Stomach (tissue), 9 donors: ENCODE results near the gene EGF. TPM values are rescaled to one million over a fixed set of nuclear protein-coding genes. Genes with fewer than 3 reads are reported as not detected.

Experiments used
- DNase-seq, 2 donors: peaks; one replicate each; pipeline versions ENCODE4 v3.0.0 to v3.0.0-alpha.2; 2013 to 2019
- H3K27ac ChIP-seq, 5 donors: fragments of 200-600 bp in 4 of 5; sonication (generic) in 4 of 5; one replicate each; pipeline ENCODE4 v1.5.1; 2013 to 2019; ENCODE audit warnings: mild to moderate bottlenecking in 1 of 5, moderate library complexity in 1 of 5
- H3K27me3 ChIP-seq, 3 donors: fragments of 200-600 bp; sonication (generic); one replicate each; pipeline ENCODE4 v1.5.1; 2017 to 2019; ENCODE audit warnings: mixed run types in 1 of 3
- H3K36me3 ChIP-seq, 4 donors: fragments of 200-600 bp; sonication (generic); 1 replicate in 3 of 4; 2 replicates in 1 of 4; pipeline ENCODE4 v1.5.1; 2016 to 2019
- H3K4me1 ChIP-seq, 4 donors: fragments of 200-600 bp; sonication (generic); one replicate each; pipeline ENCODE4 v1.5.1; 2016 to 2019
- H3K4me3 ChIP-seq, 4 donors: fragments of 200-600 bp; sonication (generic) in 3 of 4; one replicate each; pipeline ENCODE4 v1.5.1; 2016 to 2019; ENCODE audit warnings: mild to moderate bottlenecking in 1 of 4
- H3K9me3 ChIP-seq, 4 donors: fragments of 200-600 bp; sonication (generic); one replicate each; pipeline ENCODE4 v1.5.1; 2016 to 2019
- CTCF ChIP-seq, 7 experiments: fragments of 450-650 bp in 4 of 7; fragments of 200-600 bp in 3 of 7; sonication (generic) in 3 of 7; IDR thresholded peaks; one replicate each; pipeline ENCODE4 v1.5.1; 2016 to 2019; ENCODE audit warnings: antibody characterized with exemption in 7 of 7, control low read depth in 2 of 7, mild to moderate bottlenecking in 1 of 7
- EP300 ChIP-seq: sonication (generic); formaldehyde crosslinking; IDR thresholded peaks from one replicate; pipeline ENCODE4 v1.6.1; 2017; ENCODE audit warnings: antibody characterized with exemption
- POLR2A ChIP-seq, 4 donors: fragments of 450-650 bp; IDR thresholded peaks; one replicate each; pipeline ENCODE4 v1.6.1; 2016; ENCODE audit warnings: antibody characterized with exemption in 4 of 4, control low read depth in 2 of 4, mild to moderate bottlenecking in 1 of 4, moderate library complexity in 1 of 4
- POLR2AphosphoS5 ChIP-seq, 3 donors: sonication (generic); formaldehyde crosslinking; IDR thresholded peaks; one replicate each; pipeline ENCODE4 v1.6.1; 2016; ENCODE audit warnings: antibody characterized with exemption in 3 of 3
- WGBS, 5 donors: extraction: QIAGEN DNeasy Blood & Tissue Kit in 3 of 5; methylation state at CpG; one replicate each; pipeline versions ENCODE4 v1.1.5 to v1.1.7; 2013 to 2018; 5-methylcytosine and 5-hydroxymethylcytosine counted together
- intact Hi-C: fragments of 100-400 bp; cut with DNase I; formaldehyde crosslinking; loops from one replicate; pipeline ENCODE4 v1.15.1; 2023; ENCODE audit warnings: low total_unique reads
- polyA plus RNA-seq, 3 donors: library from polyadenylated mRNA; stranded (reverse); fragments of 200-250 nt; gene quantifications; one replicate each; pipeline ENCODE4 v1.2.3, GENCODE V29; 2013
- total RNA-seq, 5 donors: library from RNA; depleted of rRNA; stranded (reverse); fragments of >200 nt; gene quantifications; one replicate each; pipeline versions ENCODE4 v1.1.0 to v1.2.3, GENCODE V29; 2014 to 2016
- donor health status: healthy with polysubstance abuse.
- donor health status: Bipolar disorder and iron deficiency.
- donor health status: healthy.

Gene EGF
- total and polyA plus RNA-seq, 8 donors, result 0.20 to 0.37 TPM; not detected in 6

GRCh38 chr4:109942292-109942926, 29.7 kb downstream of the EGF start:
- Histone ChIP-seq H3K36me3 (no peaks in the 10 kb centered on the region), H3K27ac (no peak overlapping the region), H3K4me1 (no peaks in the 10 kb centered on the region), H3K9me3 (no peaks in the 10 kb centered on the region), H3K27me3 (peaks cover 0 to 7% (median 0%) of the 10 kb centered on the region in 3 donors), H3K4me3 (no peak overlapping the region)
- TF ChIP-seq CTCF (IDR thresholded peaks at IDR 0.05) (no peak), EP300 (no peak), POLR2A (IDR thresholded peaks at IDR 0.05) (no peak), POLR2AphosphoS5 (IDR thresholded peaks at IDR 0.05) (no peak)
- DNase-seq, result no peak
- intact Hi-C loops, result no loop called here
- 58 to 70% (median 62%) methylated on average over 4 of the region's 4 CpGs for WGBS, 5 donors

GRCh38 chr4:109943745-109944144, 31.1 kb downstream of the EGF start:
- intact Hi-C loops, result no loop called here

GRCh38 chr4:109944591-109944990, 31.9 kb downstream of the EGF start:
- no peaks in the 10 kb centered on the region for H3K4me1 ChIP-seq
- no peak overlapping the region for H3K27ac ChIP-seq
- H3K4me3 ChIP-seq, result no peak overlapping the region
- H3K27me3 ChIP-seq, result no peaks in the 10 kb centered on the region
- H3K9me3 ChIP-seq, result no peaks in the 10 kb centered on the region
- TF ChIP-seq POLR2A (IDR thresholded peaks at IDR 0.05), result no peak
- TF ChIP-seq EP300, result no peak
- no peak for TF ChIP-seq POLR2AphosphoS5 (IDR thresholded peaks at IDR 0.05)
- no peak for TF ChIP-seq CTCF (IDR thresholded peaks at IDR 0.05)
- intact Hi-C loops, result no loop called here
- WGBS, 5 donors, result 75 to 87% (median 85%) methylated on average over 2 of the region's 2 CpGs
- no peak for DNase-seq
- no peaks in the 10 kb centered on the region for H3K36me3 ChIP-seq

More at GRCh38 chr4:109943745-109944144, 31.1 kb downstream of the EGF start:
- H3K4me3 ChIP-seq, result no peak overlapping the region
- H3K27ac ChIP-seq, result no peak overlapping the region
- DNase-seq, result no peak
- H3K9me3 ChIP-seq, result no peaks in the 10 kb centered on the region
- H3K36me3 ChIP-seq, result no peaks in the 10 kb centered on the region
- TF ChIP-seq CTCF (IDR thresholded peaks at IDR 0.05), result no peak
- no peak for TF ChIP-seq POLR2A (IDR thresholded peaks at IDR 0.05)
- TF ChIP-seq EP300, result no peak
- no peak for TF ChIP-seq POLR2AphosphoS5 (IDR thresholded peaks at IDR 0.05)
- WGBS, 5 donors, result 71 to 90% (median 84%) methylated on average over 2 of the region's 2 CpGs
- no peaks in the 10 kb centered on the region for H3K4me1 ChIP-seq
- H3K27me3 ChIP-seq, result peaks cover 0 to 6% (median 0%) of the 10 kb centered on the region in 3 donors

- no peak overlapping the region for H3K27ac ChIP-seq
- H3K4me1 ChIP-seq, result no peaks in the 10 kb centered on the region
- no peaks in the 10 kb centered on the region for H3K27me3 ChIP-seq
- DNase-seq, result no peak
- H3K36me3 ChIP-seq, result no peaks in the 10 kb centered on the region
- TF ChIP-seq POLR2AphosphoS5 (IDR thresholded peaks at IDR 0.05) (no peak), POLR2A (IDR thresholded peaks at IDR 0.05) (no peak), EP300 (no peak), CTCF (IDR thresholded peaks at IDR 0.05) (no peak)
- no peaks in the 10 kb centered on the region for H3K9me3 ChIP-seq
- intact Hi-C loops, result no loop called here
- no peak overlapping the region for H3K4me3 ChIP-seq
- 59 to 84% (median 71%) methylated on average over 4 of the region's 4 CpGs for WGBS, 5 donors
Measured at GRCh38 chr4:109945056-109945455, 32.4 kb downstream of the EGF start.
